ENCODE measurements around the gene TRIM37.

Gene TRIM37

GRCh38 chr17:59049798-59050197, 56.9 kb downstream of the TRIM37 start:
- H3K4me3 ChIP-seq (ENCODE audit: control insufficient read depth, low read depth, low read length) = no peak overlapping the region
- DNase-seq (ENCODE audit: low read depth) = no peak
- no peak for TF ChIP-seq CTCF (IDR thresholded peaks at IDR 0.05; ENCODE audit: control insufficient read depth, insufficient read depth, low read depth, low read length, missing control alignments)

- TF ChIP-seq CTCF (IDR thresholded peaks at IDR 0.05; ENCODE audit: control insufficient read depth, insufficient read depth, low read depth, low read length, missing control alignments) = no peak
- no peak overlapping the region for H3K4me3 ChIP-seq (ENCODE audit: control insufficient read depth, low read depth, low read length)
- DNase-seq (ENCODE audit: low read depth) = no peak
These were observed 59.1 kb downstream of the TRIM37 start for GRCh38 chr17:59047616-59048015.

- no peak for DNase-seq (ENCODE audit: low read depth)
- no peak overlapping the region for H3K4me3 ChIP-seq (ENCODE audit: control insufficient read depth, low read depth, low read length)
- TF ChIP-seq CTCF (IDR thresholded peaks at IDR 0.05; ENCODE audit: control insufficient read depth, insufficient read depth, low read depth, low read length, missing control alignments) = no peak
These were observed 60.5 kb downstream of the TRIM37 start for GRCh38 chr17:59046192-59046591.

- no peak overlapping the region for H3K4me3 ChIP-seq (ENCODE audit: control insufficient read depth, low read depth, low read length)
- DNase-seq (ENCODE audit: low read depth) = peak; percentile 11
- TF ChIP-seq CTCF (IDR thresholded peaks at IDR 0.05; ENCODE audit: control insufficient read depth, insufficient read depth, low read depth, low read length, missing control alignments) = no peak
These were observed 67.9 kb downstream of the TRIM37 start for GRCh38 chr17:59038734-59039133.

- H3K4me3 ChIP-seq (ENCODE audit: control insufficient read depth, low read depth, low read length) = no peak overlapping the region
- DNase-seq (ENCODE audit: low read depth) = no peak
- no peak for TF ChIP-seq CTCF (IDR thresholded peaks at IDR 0.05; ENCODE audit: control insufficient read depth, insufficient read depth, low read depth, low read length, missing control alignments)
These were observed 68.7 kb downstream of the TRIM37 start for GRCh38 chr17:59037960-59038359.

GRCh38 chr17:59030811-59031210, 75.9 kb downstream of the TRIM37 start:
- no peak for TF ChIP-seq CTCF (IDR thresholded peaks at IDR 0.05; ENCODE audit: control insufficient read depth, insufficient read depth, low read depth, low read length, missing control alignments)
- no peak overlapping the region for H3K4me3 ChIP-seq (ENCODE audit: control insufficient read depth, low read depth, low read length)
- no peak for DNase-seq (ENCODE audit: low read depth)

GRCh38 chr17:59028328-59028727, 78.4 kb downstream of the TRIM37 start:
- TF ChIP-seq CTCF (IDR thresholded peaks at IDR 0.05; ENCODE audit: control insufficient read depth, insufficient read depth, low read depth, low read length, missing control alignments) = no peak
- H3K4me3 ChIP-seq (ENCODE audit: control insufficient read depth, low read depth, low read length) = no peak overlapping the region
- no peak for DNase-seq (ENCODE audit: low read depth)
